DMS153 treated with DMSO at 0.1 percent for 48 hours (cell line): Measurements from ENCODE around the gene EPM2A.

ENCODE experiments used
- DNase-seq: peaks from one replicate; lab custom pipeline; 2025; ENCODE audit not compliant: unreplicated experiment; lab: John Stamatoyannopoulos, UW

Gene EPM2A

GRCh38 chr6:145681965-145682364, 53.4 kb downstream of the EPM2A start:
- DNase-seq: no peak

GRCh38 chr6:145673504-145673903, 61.8 kb downstream of the EPM2A start:
- DNase-seq: no peak

- no peak for DNase-seq
Observed at GRCh38 chr6:145670311-145670710, 65.0 kb downstream of the EPM2A start.

DNA sequence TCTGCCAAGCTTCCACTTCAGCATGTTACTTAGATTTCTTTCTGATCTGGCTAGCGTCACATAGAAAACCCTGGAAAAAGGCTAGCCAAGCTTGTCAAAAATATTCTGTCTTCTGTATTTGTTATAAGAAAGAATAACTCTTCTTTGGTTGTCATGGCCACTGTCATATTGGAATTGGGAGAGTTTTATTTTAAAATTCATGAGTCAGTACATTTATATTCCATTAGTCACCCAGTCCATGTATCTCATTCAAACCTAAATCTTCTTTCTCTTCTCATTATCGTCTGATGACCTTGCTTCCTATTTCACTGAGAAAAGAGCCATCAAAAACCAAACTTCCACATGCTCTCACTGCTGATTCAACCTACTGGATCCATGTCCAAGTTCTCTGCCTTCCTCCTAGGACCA, 65.7 kb downstream of the EPM2A start:
- DNase-seq: no peak

DNA sequence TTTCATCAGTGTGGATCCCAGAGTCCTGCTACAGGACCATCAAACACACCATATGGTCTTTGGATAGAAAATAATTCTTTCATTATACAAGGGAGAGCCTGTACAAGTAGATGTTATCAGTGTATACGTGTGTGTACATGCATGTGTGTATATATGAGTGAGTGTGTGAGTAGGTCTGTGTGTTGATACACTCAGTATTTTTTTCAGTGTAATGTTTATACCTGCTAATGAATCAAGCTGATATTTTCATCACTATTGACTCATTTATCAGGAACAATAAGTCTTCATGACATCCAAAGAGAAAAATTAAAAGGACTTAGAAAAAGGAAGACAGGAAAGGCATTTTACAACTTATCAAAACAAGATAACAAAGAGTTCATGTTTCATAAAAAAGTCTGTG, 66.5 kb downstream of the EPM2A start:
- no peak for DNase-seq

DNA sequence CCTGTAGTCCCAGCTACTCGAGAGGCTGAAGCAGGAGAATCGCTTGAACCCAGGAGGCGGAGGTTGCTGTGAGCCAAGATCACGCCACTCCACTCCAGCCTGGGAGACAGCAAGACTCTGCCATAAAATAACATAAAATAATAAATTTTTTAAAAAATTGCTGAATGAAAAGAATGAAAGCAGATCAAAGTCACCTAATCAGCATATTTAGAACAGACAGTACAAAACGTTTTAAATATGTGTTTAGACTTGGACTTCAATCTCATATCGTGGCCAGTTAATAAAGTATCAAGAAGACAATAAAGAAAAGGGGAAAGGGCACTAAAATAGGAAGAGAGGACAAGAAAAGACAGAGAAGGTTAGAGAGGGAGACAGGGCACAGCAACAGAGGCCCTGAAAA, 74.6 kb downstream of the EPM2A start:
- DNase-seq: no peak

GRCh38 chr6:145656128-145656527, 79.2 kb downstream of the EPM2A start:
- no peak for DNase-seq

- no peak for DNase-seq
Observed at GRCh38 chr6:145652572-145652971, 82.7 kb downstream of the EPM2A start.

DNA sequence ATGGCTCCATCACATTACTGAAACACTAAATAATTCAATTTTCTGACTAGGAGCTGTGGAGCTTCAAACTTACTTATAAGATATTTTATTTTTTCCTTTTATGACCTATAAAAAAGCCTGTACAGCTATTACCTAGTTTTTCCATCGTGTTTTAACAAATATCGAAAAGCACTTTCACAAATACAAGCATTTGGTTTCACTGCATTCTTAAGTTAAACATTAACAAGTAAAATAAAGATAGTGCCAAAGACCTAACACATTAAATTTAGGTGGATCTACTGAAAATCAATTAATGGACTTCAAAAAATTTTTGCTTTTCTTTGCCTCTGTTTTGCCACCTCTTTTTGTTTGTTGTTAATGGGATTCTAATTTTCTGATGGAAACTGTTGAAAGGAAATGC, 83.3 kb downstream of the EPM2A start:
- no peak for DNase-seq

- DNase-seq: no peak
Observed at GRCh38 chr6:145648149-145648548, 87.2 kb downstream of the EPM2A start.

DNA sequence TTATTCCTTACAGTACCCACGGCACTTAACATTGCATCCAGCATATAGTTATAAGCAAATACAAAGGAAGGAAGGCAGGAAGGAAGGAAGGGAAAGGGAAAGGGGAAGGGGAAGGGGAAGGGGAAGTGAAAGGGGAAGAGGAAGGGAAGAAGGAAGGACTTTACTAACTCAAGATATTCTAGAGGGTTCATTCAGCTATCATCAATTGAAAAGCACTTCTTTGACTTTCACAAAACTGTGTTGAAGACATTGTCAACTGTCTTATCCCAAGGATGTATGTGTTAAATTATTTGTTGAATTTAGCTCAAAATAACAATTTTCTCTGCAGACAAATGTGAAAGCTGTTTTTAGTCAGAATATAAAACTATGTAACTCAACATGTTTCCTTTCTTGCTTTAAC, 87.7 kb downstream of the EPM2A start:
- no peak for DNase-seq

DNA sequence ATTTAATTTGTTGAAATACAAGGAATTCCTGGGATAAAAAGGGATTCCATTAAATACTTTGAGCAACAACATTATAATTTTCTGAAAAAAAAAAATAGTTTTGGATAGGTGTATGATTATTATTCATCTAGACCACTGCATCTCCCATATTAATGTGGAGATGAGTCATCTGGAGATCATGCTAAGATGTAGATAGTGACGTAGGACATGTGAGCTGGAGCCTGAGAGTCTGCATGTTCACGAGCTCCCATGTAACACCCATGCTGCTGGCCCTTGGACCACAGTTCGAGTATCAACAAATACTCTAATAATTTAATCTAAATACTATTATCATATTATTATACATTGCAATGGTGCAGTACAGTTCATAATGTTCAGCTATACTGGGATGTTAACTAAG, 91.6 kb downstream of the EPM2A start:
- DNase-seq: no peak

DNA sequence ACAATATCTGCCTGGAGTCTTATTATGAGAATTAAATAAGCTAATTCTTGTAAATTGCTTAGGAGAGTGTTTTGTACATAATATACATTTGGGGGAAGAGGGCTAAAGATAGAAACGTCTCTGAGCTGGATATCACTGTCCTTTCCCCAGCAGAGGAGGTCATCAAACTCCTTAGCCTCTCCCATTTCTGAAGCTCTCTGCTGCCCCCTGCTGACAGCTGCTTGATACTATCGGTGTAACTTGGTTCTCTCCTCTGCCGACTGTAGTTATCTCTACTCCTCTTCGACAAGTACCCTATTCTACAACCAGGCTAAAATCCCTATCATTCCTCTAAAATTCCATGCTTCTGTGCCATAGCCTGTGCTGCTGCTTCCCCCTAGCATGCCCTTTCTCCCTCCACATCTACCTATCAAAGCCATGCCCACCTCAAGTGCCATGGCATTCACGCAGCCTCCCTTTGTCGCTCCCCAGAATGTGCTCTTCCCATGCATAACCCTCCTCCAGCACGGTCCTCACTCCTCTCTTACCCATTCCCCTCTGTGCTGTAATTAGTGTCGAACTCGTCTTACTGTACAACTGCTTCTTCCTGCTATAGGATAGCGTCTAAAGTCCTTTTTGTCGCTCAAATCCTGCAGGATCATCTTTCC, 101.2 kb downstream of the EPM2A start:
- peak; percentile 84 for DNase-seq

DNA sequence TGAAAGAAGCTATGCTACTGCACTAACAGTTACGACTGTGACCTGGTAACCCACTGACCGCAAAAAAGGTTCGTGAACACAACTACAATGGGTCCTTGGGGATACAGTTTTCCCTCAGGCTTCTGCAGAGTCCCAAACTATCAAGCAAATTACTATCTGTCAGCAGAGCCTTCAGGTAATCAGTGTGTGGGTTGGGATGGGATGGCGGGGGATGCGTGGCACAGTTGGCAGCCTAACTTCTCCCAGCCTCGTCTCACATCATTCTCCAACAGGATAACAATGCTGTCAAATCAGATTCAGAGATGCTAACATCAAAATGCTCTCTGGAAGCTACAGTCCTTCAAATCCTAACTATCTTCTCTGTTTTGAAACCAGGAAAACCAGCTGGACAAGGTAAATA, 102.3 kb downstream of the EPM2A start:
- DNase-seq: no peak

- DNase-seq: peak; percentile 74
Observed at GRCh38 chr6:145631374-145631773, 103.9 kb downstream of the EPM2A start.

DNA sequence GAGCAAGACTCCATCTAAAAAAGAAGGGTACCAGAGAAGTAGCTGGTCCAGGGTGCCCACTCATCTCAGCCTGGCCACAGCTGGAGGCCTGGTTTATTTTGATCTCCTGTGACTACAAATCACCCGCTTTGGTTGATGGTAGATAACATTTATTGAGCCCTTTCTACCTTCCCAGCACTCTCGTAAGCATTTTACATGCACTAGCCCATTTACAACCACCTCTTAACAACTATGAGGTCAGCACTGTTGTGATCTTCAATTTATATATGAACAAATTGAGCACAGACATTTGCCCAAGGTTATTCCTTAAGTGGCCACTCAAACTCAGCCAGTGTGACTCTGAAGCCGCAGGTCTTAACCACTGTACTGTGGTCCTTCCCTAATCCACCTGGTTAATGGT, 104.7 kb downstream of the EPM2A start:
- DNase-seq: no peak

- no peak for DNase-seq
Observed at GRCh38 chr6:145629478-145629877, 105.8 kb downstream of the EPM2A start.

DNA sequence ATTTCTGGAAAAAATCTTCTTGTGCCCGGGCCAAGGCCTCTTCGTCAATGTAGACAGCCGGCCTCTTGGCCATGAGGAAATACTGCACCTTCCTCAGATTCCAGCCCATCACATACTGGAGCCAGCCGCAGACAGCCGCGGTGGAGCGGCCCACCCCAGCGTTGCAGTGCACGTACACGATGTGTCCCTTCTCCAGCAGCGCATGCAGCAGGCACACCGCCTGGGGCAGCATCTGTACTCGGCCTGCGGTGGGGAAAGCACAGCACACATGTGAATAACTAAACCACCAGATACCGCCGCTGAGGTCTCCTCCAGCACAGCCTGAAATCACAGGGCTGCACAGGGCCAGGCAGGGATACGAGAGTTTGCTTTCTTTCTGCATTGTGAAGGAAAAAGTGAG, 107.9 kb downstream of the EPM2A start:
- no peak for DNase-seq

- DNase-seq: no peak
Observed at GRCh38 chr6:145626857-145627256, 108.5 kb downstream of the EPM2A start.

GRCh38 chr6:145623231-145623630, 112.1 kb downstream of the EPM2A start:
- no peak for DNase-seq

DNA sequence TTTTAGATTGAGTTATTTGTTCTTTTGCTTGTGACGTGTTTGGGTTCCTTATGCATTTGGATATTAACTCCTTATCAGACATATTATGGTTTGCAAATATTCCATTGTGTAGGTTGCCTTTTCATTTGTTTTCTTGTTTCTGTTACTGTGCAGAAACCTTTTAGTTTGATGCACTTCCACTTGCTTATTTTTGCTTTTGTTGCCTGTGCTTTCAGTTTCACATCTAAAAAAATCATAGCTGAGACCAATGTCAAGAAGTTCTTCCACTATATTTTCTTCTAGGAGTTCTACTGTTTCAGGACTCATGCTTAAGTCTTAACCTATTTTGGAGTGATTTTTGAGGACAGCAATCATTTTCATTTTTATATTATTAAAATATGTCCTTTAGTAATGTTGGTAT, 113.5 kb downstream of the EPM2A start:
- DNase-seq: no peak

- no peak for DNase-seq
Observed at GRCh38 chr6:145620088-145620487, 115.2 kb downstream of the EPM2A start.

DNA sequence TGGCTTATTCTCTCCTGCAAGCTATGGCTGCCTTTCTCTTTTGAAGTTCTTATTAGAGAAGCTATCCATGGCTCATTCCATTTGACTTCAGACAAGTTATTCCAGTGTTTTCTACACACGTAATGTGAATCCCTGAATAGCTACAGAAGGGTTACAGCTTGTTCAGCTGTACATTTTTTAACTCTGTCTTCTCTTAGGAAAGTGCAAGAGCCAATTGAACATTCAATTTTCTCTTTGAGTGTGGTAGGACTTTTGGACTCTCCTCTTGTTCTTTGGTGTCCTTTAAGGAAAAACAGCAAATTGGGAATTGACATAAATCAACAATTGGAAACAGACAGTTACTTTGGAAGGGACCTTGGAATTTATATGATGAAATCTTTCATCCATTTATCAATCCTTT, 125.8 kb downstream of the EPM2A start:
- no peak for DNase-seq

DNA sequence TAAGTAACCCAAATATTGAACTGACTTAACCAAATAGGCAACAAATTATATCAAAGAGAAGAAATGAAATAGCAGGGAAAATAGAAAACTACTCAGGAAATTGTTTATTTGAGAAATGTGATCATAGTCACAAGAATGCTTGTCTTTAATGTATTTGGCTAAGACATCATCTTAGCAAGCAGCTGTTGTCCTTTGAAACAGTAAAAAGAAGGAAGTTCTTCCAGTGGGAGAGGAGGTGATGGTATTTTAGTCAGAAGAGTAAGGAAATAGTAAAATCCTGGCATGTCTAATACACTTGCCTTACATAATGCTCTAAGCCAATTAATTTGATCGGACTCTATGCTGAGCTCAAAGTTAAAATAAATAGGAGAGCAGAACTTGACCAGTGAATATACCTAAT, 126.5 kb downstream of the EPM2A start:
- DNase-seq: no peak
